GM12873 (cell line): ENCODE measurements around the gene SHLD3.

ENCODE experiments used
- TF ChIP-seq, protein P1 (sequence below): IDR thresholded peaks from 2 replicates; pipeline ENCODE4 v1.5.1; 2012; ENCODE audit warnings: low read depth, mild to moderate bottlenecking, moderate library complexity, low read length, control low read depth; ENCODE audit not compliant: insufficient read depth; ENCODE audit errors: missing control alignments

SHLD3 gene, protein sequence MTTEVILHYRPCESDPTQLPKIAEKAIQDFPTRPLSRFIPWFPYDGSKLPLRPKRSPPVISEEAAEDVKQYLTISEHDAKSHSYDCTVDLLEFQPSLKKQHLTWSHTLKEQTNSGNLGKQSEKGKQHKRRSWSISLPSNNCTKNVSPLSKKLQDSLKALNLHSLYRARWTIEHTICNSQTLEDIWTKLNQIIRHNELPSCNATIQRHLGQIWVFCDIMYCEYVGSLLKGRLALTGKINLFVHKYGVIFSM

DNA sequence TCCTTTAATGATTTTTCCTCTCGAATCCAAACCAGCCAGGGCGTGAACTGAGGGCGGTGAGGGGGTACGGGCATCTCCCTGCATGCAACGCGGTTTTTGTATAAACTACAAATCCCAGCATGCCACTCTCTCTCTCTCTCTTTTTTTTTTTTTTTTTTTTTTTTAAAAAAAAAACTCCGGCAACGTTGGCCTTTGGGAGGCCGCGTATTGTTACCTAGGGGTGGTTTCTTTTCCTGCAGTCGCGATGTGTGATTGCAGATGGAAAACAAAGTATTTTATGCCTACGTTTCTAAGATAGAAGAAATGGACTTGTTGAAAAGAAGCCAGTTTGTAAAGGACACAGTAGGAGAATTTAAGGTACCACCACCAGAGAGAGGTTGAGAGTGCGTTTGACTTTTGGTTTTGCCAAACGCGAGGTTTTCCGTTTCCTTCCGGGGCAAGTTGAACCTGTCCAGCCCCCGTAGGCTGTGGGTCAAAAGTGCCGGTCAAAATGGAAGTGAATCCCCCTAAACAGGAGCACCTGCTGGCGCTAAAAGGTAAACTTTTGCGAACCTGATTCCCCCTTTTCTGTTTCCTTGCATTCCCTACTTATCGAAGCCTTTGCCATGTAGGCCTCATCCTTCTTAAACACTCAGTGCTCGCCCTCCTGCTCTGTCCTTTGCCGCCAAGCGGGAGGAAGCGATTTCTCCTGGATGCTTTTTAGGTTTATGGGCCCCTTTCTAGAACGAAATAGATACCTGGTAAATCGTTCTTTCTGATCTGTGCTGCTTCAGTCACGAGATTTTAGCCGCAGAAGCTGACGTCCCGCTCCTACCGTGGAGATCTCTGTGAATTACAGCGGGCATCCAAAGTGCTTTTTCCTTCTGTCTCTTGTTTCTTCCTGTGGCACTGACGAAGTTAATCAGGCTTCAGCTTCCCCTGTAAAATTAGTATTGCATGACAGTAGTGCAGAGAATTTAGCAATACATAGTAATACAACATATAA, at the start of gene SHLD3, which contains the start of gene TRAPPC13:
TSS of gene SHLD3 (plus strand) at position 457 of the 985 bp plus-strand sequence. CDS start 4,561 bp downstream, outside the sequence.
TSS of gene TRAPPC13 (plus strand) at position 457 of the 985 bp plus-strand sequence. CDS start at position 491, 34 bp downstream.
- TF ChIP-seq, protein P1, sequence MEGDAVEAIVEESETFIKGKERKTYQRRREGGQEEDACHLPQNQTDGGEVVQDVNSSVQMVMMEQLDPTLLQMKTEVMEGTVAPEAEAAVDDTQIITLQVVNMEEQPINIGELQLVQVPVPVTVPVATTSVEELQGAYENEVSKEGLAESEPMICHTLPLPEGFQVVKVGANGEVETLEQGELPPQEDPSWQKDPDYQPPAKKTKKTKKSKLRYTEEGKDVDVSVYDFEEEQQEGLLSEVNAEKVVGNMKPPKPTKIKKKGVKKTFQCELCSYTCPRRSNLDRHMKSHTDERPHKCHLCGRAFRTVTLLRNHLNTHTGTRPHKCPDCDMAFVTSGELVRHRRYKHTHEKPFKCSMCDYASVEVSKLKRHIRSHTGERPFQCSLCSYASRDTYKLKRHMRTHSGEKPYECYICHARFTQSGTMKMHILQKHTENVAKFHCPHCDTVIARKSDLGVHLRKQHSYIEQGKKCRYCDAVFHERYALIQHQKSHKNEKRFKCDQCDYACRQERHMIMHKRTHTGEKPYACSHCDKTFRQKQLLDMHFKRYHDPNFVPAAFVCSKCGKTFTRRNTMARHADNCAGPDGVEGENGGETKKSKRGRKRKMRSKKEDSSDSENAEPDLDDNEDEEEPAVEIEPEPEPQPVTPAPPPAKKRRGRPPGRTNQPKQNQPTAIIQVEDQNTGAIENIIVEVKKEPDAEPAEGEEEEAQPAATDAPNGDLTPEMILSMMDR: peak; percentile 31

DNA sequence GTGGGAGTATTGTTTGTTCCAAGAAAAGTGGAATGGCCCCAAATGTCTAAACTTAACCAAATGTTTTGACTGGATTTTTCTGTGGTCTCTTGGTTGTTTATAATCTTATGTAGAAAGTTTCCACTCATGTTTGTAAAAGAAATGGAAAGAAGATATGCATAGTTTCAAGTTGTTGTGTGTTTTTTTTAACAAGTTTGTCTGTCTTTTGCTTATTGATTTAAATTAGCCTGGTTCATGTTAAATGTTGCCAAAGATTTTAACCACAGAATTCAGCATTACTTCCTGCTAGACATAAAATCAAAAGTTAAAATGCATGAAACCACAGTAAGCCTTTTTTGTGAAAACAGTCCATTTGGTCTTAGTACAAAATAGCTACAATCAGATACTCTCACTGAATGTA, 47.7 kb upstream of the SHLD3 start:
- TF ChIP-seq, protein P1: no peak

DNA sequence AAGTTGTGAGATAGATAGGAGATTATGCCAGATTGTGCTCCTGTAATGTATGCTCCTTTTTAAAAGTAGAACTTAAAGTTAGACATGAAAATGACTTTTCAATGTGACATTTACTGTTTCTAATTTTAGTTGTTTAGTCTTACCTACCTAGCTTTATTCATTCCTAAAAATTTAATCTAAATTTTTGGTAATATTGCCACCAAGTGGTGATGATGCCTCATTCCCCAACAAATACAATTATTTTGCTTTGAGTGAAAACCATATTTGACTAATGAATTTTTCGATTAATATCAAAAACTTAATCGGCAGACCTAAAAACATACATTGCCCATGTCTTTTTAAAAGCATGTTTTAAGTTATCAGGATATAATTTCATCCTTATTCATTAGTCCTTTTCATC, 36.1 kb upstream of the SHLD3 start:
- TF ChIP-seq, protein P1: no peak

DNA sequence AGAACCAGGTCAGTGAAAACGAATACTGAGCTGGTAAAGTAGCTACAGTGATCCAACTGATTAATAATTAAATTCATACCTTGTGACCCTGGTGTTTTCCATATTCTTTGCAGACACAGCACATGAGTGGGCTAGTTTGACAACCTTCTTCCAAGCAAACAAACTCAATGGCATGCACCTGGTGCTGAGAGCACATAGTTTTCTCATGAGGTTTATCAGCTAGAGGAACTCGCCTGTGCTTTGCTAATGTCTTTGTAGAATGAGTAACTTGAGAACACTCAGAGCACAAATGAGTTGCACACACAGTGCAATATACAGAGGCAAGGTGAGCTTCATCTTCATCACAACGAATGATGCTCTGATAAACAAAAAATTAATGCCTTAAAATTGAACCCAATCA, 13.3 kb upstream of the SHLD3 start:
- TF ChIP-seq, protein P1: no peak

DNA sequence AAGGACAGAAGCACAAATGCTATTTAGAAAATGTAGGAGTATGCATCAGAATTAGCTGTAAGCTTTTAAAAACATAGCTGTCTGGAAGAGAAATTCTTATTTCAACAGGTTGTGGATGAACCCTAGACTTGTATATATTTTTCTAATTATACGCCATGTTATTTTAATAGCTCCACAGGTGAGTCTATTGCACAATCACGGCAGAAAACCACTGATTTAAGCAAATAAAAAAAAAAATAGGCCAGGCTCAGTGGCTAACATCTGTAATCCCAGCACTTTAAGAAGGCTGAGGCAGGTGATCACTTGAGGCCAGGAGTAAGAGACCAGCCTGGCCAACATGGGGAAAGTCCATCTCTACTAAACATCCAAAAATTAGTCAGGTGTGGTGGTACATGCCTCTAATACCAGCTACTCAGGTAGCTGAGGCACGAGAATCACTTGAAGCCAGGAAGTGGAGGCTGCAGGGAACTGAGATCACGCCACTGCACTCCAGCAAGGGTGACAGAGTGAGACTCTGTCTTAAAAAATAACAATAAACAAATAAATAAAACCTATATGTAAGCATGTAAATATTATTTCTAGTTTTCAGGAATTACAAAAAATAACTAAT, 12.4 kb upstream of the SHLD3 start:
- TF ChIP-seq, protein P1: no peak

DNA sequence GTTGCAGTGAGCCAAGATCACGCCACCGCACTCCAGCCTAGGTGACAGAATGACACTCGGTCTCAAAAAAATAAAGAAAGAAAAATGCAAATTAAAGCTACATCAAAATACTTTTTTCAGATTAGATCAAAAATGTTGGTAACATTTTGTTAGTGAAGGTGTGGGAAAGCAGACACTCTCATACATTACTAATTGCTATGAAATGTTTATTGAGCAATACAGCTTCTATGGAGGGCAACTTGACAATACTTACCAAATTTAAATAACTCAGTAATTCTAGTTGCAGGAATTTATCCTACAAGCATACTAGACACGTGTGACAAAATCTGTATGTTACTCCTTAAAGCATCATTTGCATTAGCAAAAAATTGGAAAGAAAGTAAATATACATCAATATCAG, 4.8 kb upstream of the SHLD3 start:
- TF ChIP-seq, protein P1: no peak

DNA sequence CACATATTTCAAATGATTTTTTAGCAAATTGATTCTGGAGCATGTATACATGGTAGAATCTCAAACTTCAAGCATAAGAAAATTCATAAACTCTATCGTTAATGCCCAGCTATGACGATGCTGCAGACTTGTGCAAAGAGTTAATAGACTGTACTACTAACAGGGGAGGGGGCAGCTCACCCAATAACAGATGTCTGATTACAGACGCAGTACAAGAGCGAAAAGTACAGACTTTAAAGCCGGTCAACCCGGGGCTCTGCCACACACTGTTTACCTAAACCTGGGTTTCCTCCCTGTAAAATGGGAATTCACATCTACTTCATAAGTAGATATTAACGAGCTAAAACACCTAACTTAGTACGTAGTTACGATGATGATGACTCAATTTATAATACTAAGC, 1.3 kb upstream of the SHLD3 start:
- TF ChIP-seq, protein P1: no peak
